HTR-8/SVneo (cell line): ENCODE data around the gene GPR37L1.
"Not testable (repeated sequence)": the region's sequence is repeated elsewhere in the genome, so short reads cannot be mapped to it uniquely, and the experiment has no call there.

ENCODE experiments used
- DNase-seq: peaks from one replicate; pipeline ENCODE4 v3.0.0; 2011; ENCODE audit warnings: low spot score, mixed read lengths; ENCODE audit not compliant: insufficient read length
- FAIRE-seq: peaks from 2 replicates; lab custom pipeline; 2011; peaks lifted over from hg19 to GRCh38; lab: Jason Lieb, UNC

The GPR37L1 gene

DNA sequence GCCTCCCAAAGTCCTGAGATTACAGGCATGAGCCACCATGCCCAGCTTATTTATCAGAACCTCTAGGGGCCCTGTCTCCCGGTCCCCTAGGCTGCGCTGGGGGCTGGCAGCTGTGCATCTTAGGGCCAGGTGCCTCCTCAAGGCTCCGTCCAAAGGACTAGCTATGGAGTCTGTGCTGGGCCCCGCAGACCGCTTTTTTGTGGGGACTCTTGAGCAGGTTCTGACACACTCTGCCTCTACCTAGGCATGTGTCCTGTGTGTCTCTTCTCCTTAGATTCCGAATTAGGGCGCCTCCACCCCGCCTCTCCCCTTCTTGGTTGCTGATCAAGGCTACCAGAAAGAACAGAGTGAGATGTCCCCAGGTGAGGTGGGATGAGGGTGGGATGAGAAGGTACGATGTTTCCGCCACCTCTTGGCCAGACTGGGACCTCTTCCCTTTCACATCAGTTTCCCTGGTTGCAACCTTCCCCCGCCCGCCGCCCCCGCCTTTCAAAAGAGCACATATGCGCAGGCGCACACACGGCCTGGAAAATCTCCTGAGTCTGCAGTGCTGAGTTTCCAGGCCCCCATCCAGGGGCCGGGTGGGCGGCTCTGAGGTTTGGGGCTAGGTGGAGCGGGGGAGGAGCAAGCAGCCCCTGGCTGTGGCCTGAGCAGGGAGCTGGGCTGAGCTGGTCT is 42.7 kb downstream of the GPR37L1 start:
- FAIRE-seq (no peak), DNase-seq (no peak)

DNA sequence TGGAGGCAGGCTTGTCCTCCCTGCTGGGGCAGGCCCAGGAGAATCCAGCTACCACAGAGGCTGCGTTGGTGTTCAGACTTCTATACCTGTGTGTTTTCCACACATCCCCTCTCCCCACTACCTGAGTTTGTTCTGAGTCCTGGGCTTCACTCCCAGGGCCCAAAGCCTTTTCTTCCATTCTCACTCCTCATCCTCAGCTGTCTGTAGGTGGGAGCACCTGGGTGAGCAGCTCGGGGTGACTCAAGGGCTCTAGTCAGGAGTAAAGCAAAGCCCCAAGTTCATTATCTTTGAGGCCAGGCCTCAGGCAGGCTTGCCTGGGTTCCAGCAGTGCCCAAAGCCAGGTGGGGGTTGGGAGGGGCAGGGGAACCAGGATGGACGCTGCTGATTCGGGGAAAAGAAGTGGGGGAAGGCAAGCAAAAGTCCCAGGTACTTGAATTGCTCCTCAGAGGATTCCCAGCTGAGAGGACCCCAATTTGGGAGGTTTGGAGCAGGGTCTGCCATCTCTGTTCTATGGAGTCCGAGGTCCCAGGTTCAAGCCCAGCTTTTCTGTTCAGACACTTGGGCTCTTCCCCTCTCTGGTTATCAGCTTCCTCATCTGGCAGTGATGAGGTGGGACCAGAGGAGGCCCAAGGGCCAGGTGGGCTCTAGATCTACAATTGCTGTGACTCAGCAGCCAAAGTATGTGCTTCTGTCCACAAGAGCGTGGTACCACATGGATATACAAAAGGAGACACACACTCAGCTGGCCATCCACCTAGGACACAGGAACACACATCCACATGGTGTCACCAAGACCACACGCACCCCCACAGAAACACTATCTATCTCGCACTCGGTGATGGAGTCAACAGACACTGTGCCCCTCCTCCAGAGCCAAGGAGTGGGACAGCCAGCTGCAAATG is 43.5 kb downstream of the GPR37L1 start:
- DNase-seq (no peak), FAIRE-seq (no peak)

GRCh38 chr1:202167054-202167453 is 44.3 kb downstream of the GPR37L1 start:
- not testable (repeated sequence) for DNase-seq, FAIRE-seq

- DNase-seq (no peak), FAIRE-seq (no peak)
Measured at GRCh38 chr1:202167708-202168415, 45.1 kb downstream of the GPR37L1 start.

GRCh38 chr1:202168861-202169260 is 46.1 kb downstream of the GPR37L1 start:
- DNase-seq (no peak), FAIRE-seq (no peak)

DNA sequence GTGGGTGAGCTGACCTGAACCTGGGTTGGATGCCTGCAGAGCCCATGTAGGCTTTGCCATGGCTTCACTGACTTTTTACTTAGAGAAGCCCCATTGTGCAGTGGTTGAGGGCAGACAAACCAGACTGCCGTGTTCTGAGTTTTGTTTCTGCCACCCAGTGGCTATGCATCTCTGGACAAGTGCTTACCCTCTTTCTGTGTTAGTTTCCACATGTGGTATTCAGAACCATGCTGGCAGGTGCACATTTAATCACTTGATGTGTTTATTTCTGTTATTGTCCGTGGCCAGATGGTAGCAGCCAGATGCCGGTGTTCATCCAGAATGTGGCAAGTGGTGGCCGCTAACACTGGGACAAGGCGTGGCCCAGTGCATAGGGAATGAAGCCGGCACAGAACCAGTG is 48.0 kb downstream of the GPR37L1 start:
- DNase-seq (no peak), FAIRE-seq (no peak)

DNA sequence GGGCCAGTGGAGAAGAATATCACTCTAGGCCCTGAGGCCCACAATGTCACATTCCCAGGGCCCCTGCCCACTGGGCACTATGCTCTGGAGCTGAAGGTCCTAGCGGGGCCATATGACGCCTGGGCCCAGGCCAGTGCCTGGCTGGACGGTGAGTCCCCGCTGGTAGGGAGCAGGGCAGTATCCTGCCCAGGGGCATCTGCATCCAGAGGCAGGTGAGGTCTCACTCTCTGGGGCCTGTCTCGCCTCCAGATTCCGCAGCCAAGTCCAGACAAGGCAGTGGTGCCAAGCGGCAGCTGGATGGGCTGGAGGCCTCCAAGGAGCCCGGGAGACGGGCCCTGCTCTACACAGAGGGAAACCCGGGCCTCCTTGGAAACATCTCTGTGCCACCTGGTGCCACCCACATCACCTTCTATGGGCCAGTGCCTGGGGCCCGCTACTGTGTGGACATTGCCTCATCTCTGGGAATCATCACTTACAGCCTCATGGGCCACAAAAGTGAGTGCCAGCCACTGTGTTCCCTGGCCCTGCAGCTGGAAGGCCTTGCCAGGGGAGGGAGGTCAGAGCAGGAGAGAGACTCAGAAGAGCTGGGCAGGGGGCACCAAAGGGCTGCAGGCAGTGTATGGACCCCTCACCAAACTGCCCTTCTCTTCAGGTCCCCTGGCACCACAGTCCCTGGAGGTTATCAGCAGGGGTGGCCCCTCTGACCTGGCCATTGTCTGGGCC is 48.7 kb downstream of the GPR37L1 start:
- FAIRE-seq (no peak), DNase-seq (no peak)

GRCh38 chr1:202172015-202172355 is 49.3 kb downstream of the GPR37L1 start:
- FAIRE-seq, result no peak
- DNase-seq, result no peak

DNA sequence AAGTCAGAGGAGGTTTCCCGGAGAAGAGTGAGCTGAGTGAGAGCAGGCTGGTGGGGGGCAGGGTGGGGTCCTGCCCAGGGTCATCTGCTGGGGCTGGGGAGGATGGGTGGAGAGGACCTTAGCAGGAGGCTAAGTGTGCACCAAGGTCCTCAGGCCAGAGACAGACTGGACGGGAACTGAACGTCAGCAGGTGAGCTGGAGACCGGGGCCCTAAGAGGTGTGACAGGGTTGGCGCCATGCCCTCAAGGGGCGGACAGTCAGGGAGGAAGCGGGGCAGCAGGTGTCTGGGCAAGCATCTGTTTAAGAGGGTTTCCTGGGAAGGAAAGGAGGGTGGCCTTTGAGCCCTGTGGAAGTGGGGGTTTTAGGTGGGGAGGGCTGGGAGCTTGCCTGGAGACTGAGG is 51.3 kb downstream of the GPR37L1 start:
- FAIRE-seq (no peak), DNase-seq (no peak)

- FAIRE-seq, result no peak
- no peak for DNase-seq
Measured at GRCh38 chr1:202176949-202177927, 54.5 kb downstream of the GPR37L1 start.

GRCh38 chr1:202179828-202180750 is 57.4 kb downstream of the GPR37L1 start:
- no peak for FAIRE-seq
- DNase-seq, result no peak

- not testable (repeated sequence) for FAIRE-seq, DNase-seq
Measured at GRCh38 chr1:202180751-202181139, 58.0 kb downstream of the GPR37L1 start.

GRCh38 chr1:202181586-202181985 is 58.9 kb downstream of the GPR37L1 start:
- no peak for DNase-seq
- no peak for FAIRE-seq

GRCh38 chr1:202182040-202182877 is 59.5 kb downstream of the GPR37L1 start:
- DNase-seq (no peak), FAIRE-seq (no peak)
